Activated CD4-positive, alpha-beta memory T cell treated with anti-CD3 and anti-CD28 coated beads for 36 hours (primary cell): ENCODE data around the gene SLC39A7. TPM values are rescaled to one million over a fixed set of nuclear protein-coding genes. Genes with fewer than 3 reads are reported as not detected.

ENCODE experiments used
- CTCF ChIA-PET: fragments of 350-600 bp; sonication (Branson Sonifier 250); formaldehyde crosslinking; loops from one replicate; lab custom pipeline; 2021; ENCODE audit warnings: antibody characterized with exemption, inconsistent platforms; lab: Charles Lee
- POLR2A ChIA-PET: fragments of 350-600 bp; sonication (Branson Sonifier 250); formaldehyde crosslinking; loops from one replicate; lab custom pipeline; 2021; ENCODE audit warnings: antibody characterized with exemption; lab: Charles Lee
- DNase-seq: peaks from one replicate; pipeline ENCODE4 v3.0.0-alpha.2; 2020
- H3K27ac Mint-ChIP-seq: one replicate; pipeline ENCODE4 v1.8.0; 2021; ENCODE audit warnings: mixed read lengths
- H3K27me3 Mint-ChIP-seq: one replicate; pipeline ENCODE4 v1.8.0; 2021; ENCODE audit warnings: mixed read lengths
- H3K36me3 Mint-ChIP-seq: one replicate; pipeline ENCODE4 v1.8.0; 2021; ENCODE audit warnings: mixed read lengths
- H3K4me1 Mint-ChIP-seq: one replicate; pipeline ENCODE4 v1.8.0; 2021; ENCODE audit warnings: low read depth, mixed read lengths
- H3K4me3 Mint-ChIP-seq: one replicate; pipeline ENCODE4 v1.8.0; 2021; ENCODE audit warnings: mild to moderate bottlenecking, mixed read lengths
- H3K9me3 Mint-ChIP-seq: one replicate; pipeline ENCODE4 v1.8.0; 2021; ENCODE audit warnings: mixed read lengths
- intact Hi-C: fragments of 100-400 bp; cut with micrococcal nuclease; formaldehyde crosslinking; loops from one replicate; pipeline ENCODE4 v1.15.1; 2023
- total RNA-seq, 2 experiments: library from RNA; stranded (reverse); gene quantifications; one replicate each; pipeline ENCODE4 v1.2.3, GENCODE V29; 2021

The SLC39A7 gene
- total RNA-seq, 2 experiments from 2014 or later: 42.0 to 45.7 TPM

GRCh38 chr6:33185190-33185589, 15.5 kb upstream of the SLC39A7 start:
- peaks cover 13% of the 10 kb centered on the region for H3K36me3 Mint-ChIP-seq
- intact Hi-C loops: no loop called here
- no peak overlapping the region for H3K4me3 Mint-ChIP-seq
- peaks cover 18% of the 10 kb centered on the region for H3K4me1 Mint-ChIP-seq
- no peak overlapping the region for H3K27ac Mint-ChIP-seq
- ChIA-PET POLR2A (no interaction called here), CTCF (no interaction called here)
- H3K27me3 Mint-ChIP-seq: peaks cover 4% of the 10 kb centered on the region
- DNase-seq: no peak
- H3K9me3 Mint-ChIP-seq: peaks cover 13% of the 10 kb centered on the region

- Mint-ChIP-seq H3K27me3 (peaks cover 7% of the 10 kb centered on the region), H3K4me3 (no peak overlapping the region), H3K4me1 (peaks cover 18% of the 10 kb centered on the region), H3K36me3 (peaks cover 13% of the 10 kb centered on the region), H3K27ac (no peak overlapping the region), H3K9me3 (peaks cover 13% of the 10 kb centered on the region)
- intact Hi-C loops: no loop called here
- no peak for DNase-seq
- CTCF ChIA-PET: no interaction called here
- POLR2A ChIA-PET: no interaction called here
Observed at GRCh38 chr6:33185654-33186187, 14.9 kb upstream of the SLC39A7 start.

- Mint-ChIP-seq H3K4me1 (peaks cover 26% of the 10 kb centered on the region), H3K36me3 (peaks cover 11% of the 10 kb centered on the region), H3K27ac (no peak overlapping the region), H3K27me3 (peaks cover 20% of the 10 kb centered on the region), H3K4me3 (no peak overlapping the region), H3K9me3 (peaks cover 11% of the 10 kb centered on the region)
- CTCF ChIA-PET: no interaction called here
- intact Hi-C loops: no loop called here
- no peak for DNase-seq
- POLR2A ChIA-PET: no interaction called here
Observed at GRCh38 chr6:33187809-33188208, 12.9 kb upstream of the SLC39A7 start.

GRCh38 chr6:33189164-33189563, 11.5 kb upstream of the SLC39A7 start:
- H3K36me3 Mint-ChIP-seq: peaks cover 4% of the 10 kb centered on the region
- intact Hi-C loops: no loop called here
- H3K9me3 Mint-ChIP-seq: no peaks in the 10 kb centered on the region
- CTCF ChIA-PET: interaction anchor here (0.6 to 1.5 kb wide), 4 partner anchors 9 to 65 kb away, joined by 3 to 5 read pairs (median 4); no protein-coding TSS in a partner anchor
- H3K4me1 Mint-ChIP-seq: peaks cover 23% of the 10 kb centered on the region
- POLR2A ChIA-PET: no interaction called here
- no peak overlapping the region for H3K4me3 Mint-ChIP-seq
- H3K27ac Mint-ChIP-seq: no peak overlapping the region
- no peak for DNase-seq
- H3K27me3 Mint-ChIP-seq: peaks cover 22% of the 10 kb centered on the region

GRCh38 chr6:33189625-33190448, 10.8 kb upstream of the SLC39A7 start:
- Mint-ChIP-seq H3K9me3 (no peaks in the 10 kb centered on the region), H3K27me3 (peaks cover 22% of the 10 kb centered on the region), H3K27ac (no peak overlapping the region), H3K4me1 (peaks cover 20% of the 10 kb centered on the region), H3K36me3 (peaks cover 8% of the 10 kb centered on the region), H3K4me3 (no peak overlapping the region)
- intact Hi-C loops: no loop called here
- ChIA-PET CTCF (interaction anchor here (0.6 to 1.5 kb wide), 5 partner anchors 8 to 205 kb away, joined by 3 to 5 read pairs (median 4); no protein-coding TSS in a partner anchor), POLR2A (interaction anchor here (0.8 to 1.3 kb wide), 2 partner anchors 10 to 218 kb away, joined by 3 read pairs; no protein-coding TSS in a partner anchor)
- DNase-seq: no peak

DNA sequence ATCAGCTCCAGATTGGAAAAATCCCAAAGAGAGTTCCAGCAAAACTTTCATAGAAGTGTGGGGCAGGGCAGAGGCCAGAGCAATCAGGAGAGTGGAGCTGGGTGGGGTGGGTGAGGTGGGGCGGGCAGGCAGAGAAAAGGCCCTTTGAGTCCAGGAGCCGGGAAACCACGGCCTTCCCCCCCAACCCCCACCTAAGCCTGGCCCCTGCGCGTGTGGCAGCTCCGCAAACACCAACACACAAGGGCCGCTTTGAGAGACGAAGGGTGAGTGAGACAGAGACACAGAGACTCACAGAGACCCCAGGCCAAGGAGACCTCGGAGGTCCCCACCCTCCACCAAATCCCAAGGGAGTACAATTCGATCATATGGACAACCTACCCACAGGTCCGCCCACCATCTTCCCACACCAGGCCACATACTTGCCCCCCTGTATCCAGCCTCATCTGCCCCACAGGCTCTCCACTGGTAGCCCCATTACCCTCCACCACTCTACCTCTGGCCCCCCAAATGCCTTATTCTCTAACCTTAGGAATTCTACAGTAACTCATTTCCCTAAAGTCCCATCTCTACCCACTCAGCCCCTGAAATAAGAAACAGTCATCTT, 10.1 kb upstream of the SLC39A7 start:
- Mint-ChIP-seq H3K9me3 (no peaks in the 10 kb centered on the region), H3K36me3 (peaks cover 16% of the 10 kb centered on the region), H3K27me3 (peaks cover 22% of the 10 kb centered on the region), H3K4me1 (peaks cover 20% of the 10 kb centered on the region), H3K27ac (no peak overlapping the region), H3K4me3 (no peak overlapping the region)
- ChIA-PET POLR2A (interaction anchor here (0.8 to 1.3 kb wide), 2 partner anchors 9 to 219 kb away, joined by 3 read pairs; no protein-coding TSS in a partner anchor), CTCF (interaction anchor here (1.1 to 1.5 kb wide), 2 partner anchors 58 to 206 kb away, joined by 4 to 5 read pairs; no protein-coding TSS in a partner anchor)
- intact Hi-C loops: no loop called here
- DNase-seq: no peak

GRCh38 chr6:33191383-33192104, 9.1 kb upstream of the SLC39A7 start:
- Mint-ChIP-seq H3K4me3 (no peak overlapping the region), H3K27ac (no peak overlapping the region), H3K36me3 (peaks cover 24% of the 10 kb centered on the region), H3K9me3 (no peaks in the 10 kb centered on the region), H3K27me3 (peaks cover 22% of the 10 kb centered on the region), H3K4me1 (peaks cover 20% of the 10 kb centered on the region)
- DNase-seq: no peak
- intact Hi-C loops: no loop called here
- ChIA-PET CTCF (no interaction called here), POLR2A (no interaction called here)

DNA sequence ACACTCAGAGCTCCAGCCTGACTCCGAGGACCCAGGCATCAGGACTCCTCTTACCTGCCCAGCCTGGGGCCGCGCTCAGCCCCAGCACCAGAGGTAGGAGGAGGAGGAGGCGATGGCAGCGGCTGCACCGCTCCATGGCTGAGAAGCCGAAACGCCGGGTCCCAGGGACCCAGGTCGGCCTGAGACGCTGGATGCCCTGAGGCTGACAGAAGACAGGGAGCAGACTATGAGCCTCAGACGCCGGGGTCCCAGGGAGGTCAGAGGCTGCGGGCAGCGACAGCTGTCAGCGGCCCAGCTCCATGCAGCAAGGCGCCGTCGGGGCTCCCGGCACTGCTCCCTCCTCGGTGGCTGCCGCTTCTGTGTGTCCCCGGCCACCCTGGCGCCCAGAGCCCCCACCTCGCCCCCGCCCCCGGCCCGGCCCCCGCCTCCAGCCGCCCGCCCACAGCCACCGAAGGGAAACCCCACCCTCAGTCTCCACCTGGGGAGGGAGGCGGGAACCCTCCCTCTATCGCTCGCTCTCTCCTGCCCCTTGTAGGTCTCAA, 8.5 kb upstream of the SLC39A7 start, which contains the start of gene COL11A2:
COL11A2 (minus strand) TSS at position 363 of the 542 bp plus-strand sequence; CDS start at position 136, 227 bp downstream.
- Mint-ChIP-seq H3K27ac (no peak within 1 kb of the TSS), H3K27me3 (peaks cover 22% of the 10 kb centered on the region), H3K4me1 (peaks cover 21% of the 10 kb centered on the region)

GRCh38 chr6:33192671-33193602, 7.7 kb upstream of the SLC39A7 start:
- H3K27ac Mint-ChIP-seq: no peak overlapping the region
- intact Hi-C loops: no loop called here
- H3K27me3 Mint-ChIP-seq: peaks cover 22% of the 10 kb centered on the region
- ChIA-PET POLR2A (interaction anchor here (1.3 kb wide), 1 partner anchor 16 kb away, joined by 5 read pairs; the partner anchor contains the start of gene RING1), CTCF (interaction anchor here (1.1 kb wide), 1 partner anchor 31 kb away, joined by 5 read pairs; no protein-coding TSS in a partner anchor)
- H3K9me3 Mint-ChIP-seq: no peaks in the 10 kb centered on the region
- peak overlapping the region; percentile 45 for H3K4me3 Mint-ChIP-seq
- DNase-seq: peak; percentile 40
- peaks cover 26% of the 10 kb centered on the region for H3K36me3 Mint-ChIP-seq
- peaks cover 29% of the 10 kb centered on the region for H3K4me1 Mint-ChIP-seq

More for the DNA sequence above, 8.5 kb upstream of the SLC39A7 start, which contains the start of gene COL11A2:
- Mint-ChIP-seq H3K36me3 (peaks cover 26% of the 10 kb centered on the region), H3K4me3 (peak within 1 kb of the TSS; percentile 45), H3K9me3 (no peaks in the 10 kb centered on the region)
- intact Hi-C loops: no loop called here
- POLR2A ChIA-PET: no interaction called here
- no peak for DNase-seq
- CTCF ChIA-PET: no interaction called here

- POLR2A ChIA-PET: interaction anchor here (1.3 kb wide), 1 partner anchor 15 kb away, joined by 5 read pairs; the partner anchor contains the start of gene RING1
Observed at GRCh38 chr6:33193619-33194018, 7.0 kb upstream of the SLC39A7 start.

More at GRCh38 chr6:33193619-33194018, 7.0 kb upstream of the SLC39A7 start:
- no peak overlapping the region for H3K4me3 Mint-ChIP-seq
- H3K4me1 Mint-ChIP-seq: peaks cover 36% of the 10 kb centered on the region
- no peaks in the 10 kb centered on the region for H3K9me3 Mint-ChIP-seq
- H3K27ac Mint-ChIP-seq: no peak overlapping the region
- peaks cover 26% of the 10 kb centered on the region for H3K36me3 Mint-ChIP-seq
- no peak for DNase-seq
- peaks cover 22% of the 10 kb centered on the region for H3K27me3 Mint-ChIP-seq
- CTCF ChIA-PET: interaction anchor here (1.1 kb wide), 1 partner anchor 32 kb away, joined by 5 read pairs; no protein-coding TSS in a partner anchor
- intact Hi-C loops: no loop called here
